Type B pancreatic cell (in vitro differentiated cells): Measurements from ENCODE around the gene GPX8. TPM values are rescaled to one million over a fixed set of nuclear protein-coding genes. Genes with fewer than 3 reads are reported as not detected.

Experiments
- DNase-seq: peaks from one replicate; pipeline ENCODE4 v3.0.0; 2021; ENCODE audit warnings: mixed read lengths; ENCODE audit not compliant: unreplicated experiment; ENCODE audit errors: extremely low spot score
- H3K27ac Mint-ChIP-seq: 2 replicates; pipeline ENCODE4 v1.8.0; 2021; ENCODE audit warnings: mild to moderate bottlenecking, mixed read lengths
- H3K27me3 Mint-ChIP-seq: 2 replicates; pipeline ENCODE4 v1.8.0; 2021; ENCODE audit warnings: mixed read lengths
- H3K36me3 Mint-ChIP-seq: 2 replicates; pipeline ENCODE4 v1.8.0; 2021; ENCODE audit warnings: mixed read lengths
- H3K4me1 Mint-ChIP-seq: one replicate; pipeline ENCODE4 v1.8.0; 2021; ENCODE audit warnings: mixed read lengths; ENCODE audit not compliant: unreplicated experiment
- H3K4me3 Mint-ChIP-seq: 2 replicates; pipeline ENCODE4 v1.8.0; 2021; ENCODE audit warnings: mild to moderate bottlenecking, mixed read lengths
- H3K9me3 Mint-ChIP-seq: 2 replicates; pipeline ENCODE4 v1.8.0; 2021; ENCODE audit warnings: mixed read lengths
- microRNA-seq: library from miRNA; unstranded; fragments of <30 nt; microRNA quantifications from one replicate; pipeline ENCODE4, GENCODE V29; 2020
- total RNA-seq: library from RNA; stranded (reverse); gene quantifications from 2 replicates; pipeline ENCODE4 v1.2.1, GENCODE V29; 2021; ENCODE audit warnings: low replicate concordance
- TF ChIP-seq, protein P1 (sequence below): fragments of 200-600 bp; sonication (generic); conservative IDR thresholded peaks from 2 replicates; pipeline ENCODE4 v1.5.0; 2021; ENCODE audit warnings: antibody characterized with exemption, mild to moderate bottlenecking

The GPX8 gene
- total RNA-seq, 1 donor from 2014 or later: 58.6 TPM

DNA sequence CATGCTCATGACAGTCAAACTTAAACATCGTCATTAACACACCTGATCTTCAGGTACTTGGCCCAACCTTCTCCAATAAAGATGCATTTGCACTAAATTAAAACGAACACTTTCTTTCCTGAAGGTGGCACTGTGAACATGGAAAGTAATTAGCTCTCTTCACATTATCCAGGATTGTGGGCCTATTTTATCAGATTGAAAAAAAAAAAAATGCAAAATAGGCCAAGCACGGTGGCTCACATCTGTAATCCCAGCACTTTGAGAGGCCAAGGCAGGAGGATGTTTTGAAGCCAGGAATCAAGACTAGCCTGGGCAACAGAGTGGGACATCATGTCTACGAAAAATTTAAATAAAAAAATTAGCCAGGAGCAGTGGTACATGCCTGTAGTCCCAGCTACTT, 27.4 kb downstream of the GPX8 start:
- TF ChIP-seq, protein P1, sequence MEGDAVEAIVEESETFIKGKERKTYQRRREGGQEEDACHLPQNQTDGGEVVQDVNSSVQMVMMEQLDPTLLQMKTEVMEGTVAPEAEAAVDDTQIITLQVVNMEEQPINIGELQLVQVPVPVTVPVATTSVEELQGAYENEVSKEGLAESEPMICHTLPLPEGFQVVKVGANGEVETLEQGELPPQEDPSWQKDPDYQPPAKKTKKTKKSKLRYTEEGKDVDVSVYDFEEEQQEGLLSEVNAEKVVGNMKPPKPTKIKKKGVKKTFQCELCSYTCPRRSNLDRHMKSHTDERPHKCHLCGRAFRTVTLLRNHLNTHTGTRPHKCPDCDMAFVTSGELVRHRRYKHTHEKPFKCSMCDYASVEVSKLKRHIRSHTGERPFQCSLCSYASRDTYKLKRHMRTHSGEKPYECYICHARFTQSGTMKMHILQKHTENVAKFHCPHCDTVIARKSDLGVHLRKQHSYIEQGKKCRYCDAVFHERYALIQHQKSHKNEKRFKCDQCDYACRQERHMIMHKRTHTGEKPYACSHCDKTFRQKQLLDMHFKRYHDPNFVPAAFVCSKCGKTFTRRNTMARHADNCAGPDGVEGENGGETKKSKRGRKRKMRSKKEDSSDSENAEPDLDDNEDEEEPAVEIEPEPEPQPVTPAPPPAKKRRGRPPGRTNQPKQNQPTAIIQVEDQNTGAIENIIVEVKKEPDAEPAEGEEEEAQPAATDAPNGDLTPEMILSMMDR: peak; percentile 53
- peaks cover 47% of the 10 kb centered on the region for H3K27me3 Mint-ChIP-seq
- H3K9me3 Mint-ChIP-seq: no peaks in the 10 kb centered on the region
- H3K36me3 Mint-ChIP-seq: no peaks in the 10 kb centered on the region
- DNase-seq: no peak
- no peak overlapping the region for H3K27ac Mint-ChIP-seq
- no peak overlapping the region for H3K4me3 Mint-ChIP-seq
- no peaks in the 10 kb centered on the region for H3K4me1 Mint-ChIP-seq

DNA sequence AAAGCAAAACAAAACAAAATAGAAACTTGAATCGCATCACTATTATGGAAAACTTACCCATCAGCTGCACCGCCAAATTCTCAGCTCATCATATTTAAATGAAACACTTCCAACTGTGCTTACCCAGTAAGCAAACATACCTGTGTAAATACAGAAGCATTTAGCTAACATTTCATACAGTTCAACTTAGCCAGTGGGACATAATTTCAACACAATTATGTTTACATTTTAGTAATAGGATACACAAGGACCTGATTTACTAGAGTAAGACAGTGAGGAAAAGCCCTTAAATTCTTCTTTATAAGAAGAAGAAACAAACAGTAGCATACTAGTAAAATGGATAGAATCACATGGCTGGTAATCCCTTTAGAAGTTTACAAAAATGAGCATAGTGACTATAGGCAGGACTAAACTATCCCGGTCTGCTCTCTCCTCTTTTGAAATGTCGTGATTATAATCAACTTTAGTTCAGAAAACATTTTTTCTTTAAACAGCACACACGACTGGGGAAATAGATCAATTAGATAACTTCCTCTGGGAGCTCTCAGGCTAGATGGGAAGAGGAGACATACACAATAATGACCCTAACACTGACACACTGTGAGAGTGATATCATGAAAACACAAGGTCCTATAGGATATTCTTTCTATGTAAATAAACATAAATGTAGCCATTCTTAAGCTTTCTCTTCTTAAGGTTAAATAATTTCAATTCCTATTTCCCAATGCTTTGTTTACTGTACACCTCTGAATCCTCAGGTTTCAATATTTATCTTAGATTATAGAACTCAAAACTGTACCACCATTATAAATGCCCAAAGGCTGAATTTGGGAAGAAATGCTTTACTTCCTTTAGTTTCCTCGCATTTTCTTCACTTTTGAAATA, 28.9 kb downstream of the GPX8 start:
- H3K9me3 Mint-ChIP-seq: no peaks in the 10 kb centered on the region
- TF ChIP-seq, protein P1: no peak
- no peaks in the 10 kb centered on the region for H3K36me3 Mint-ChIP-seq
- no peak for DNase-seq
- H3K4me3 Mint-ChIP-seq: no peak overlapping the region
- peaks cover 56% of the 10 kb centered on the region for H3K27me3 Mint-ChIP-seq
- H3K27ac Mint-ChIP-seq: no peak overlapping the region
- H3K4me1 Mint-ChIP-seq: no peaks in the 10 kb centered on the region

DNA sequence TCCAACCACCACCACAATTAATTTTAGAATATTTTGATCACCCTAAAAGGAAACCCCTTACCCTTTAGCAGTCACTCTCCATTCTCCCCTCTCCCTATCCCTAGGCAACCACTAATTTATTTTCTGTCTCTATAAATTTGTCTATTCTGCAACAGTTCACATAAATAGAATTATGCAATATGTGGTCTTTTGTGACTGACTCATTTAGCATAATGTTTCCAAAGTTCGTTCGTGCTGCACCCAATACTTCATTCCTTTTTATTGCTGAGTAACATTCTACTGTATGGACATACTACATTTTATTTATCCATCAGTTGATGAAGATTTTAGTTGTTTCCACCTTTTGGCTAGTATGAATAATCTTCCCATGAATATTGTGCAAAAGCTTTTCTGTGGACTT, 31.2 kb downstream of the GPX8 start:
- Mint-ChIP-seq H3K9me3 (no peaks in the 10 kb centered on the region), H3K36me3 (no peaks in the 10 kb centered on the region), H3K27ac (no peak overlapping the region), H3K4me3 (no peak overlapping the region), H3K27me3 (peaks cover 63% of the 10 kb centered on the region), H3K4me1 (no peaks in the 10 kb centered on the region)
- DNase-seq: no peak
- TF ChIP-seq, protein P1: no peak

DNA sequence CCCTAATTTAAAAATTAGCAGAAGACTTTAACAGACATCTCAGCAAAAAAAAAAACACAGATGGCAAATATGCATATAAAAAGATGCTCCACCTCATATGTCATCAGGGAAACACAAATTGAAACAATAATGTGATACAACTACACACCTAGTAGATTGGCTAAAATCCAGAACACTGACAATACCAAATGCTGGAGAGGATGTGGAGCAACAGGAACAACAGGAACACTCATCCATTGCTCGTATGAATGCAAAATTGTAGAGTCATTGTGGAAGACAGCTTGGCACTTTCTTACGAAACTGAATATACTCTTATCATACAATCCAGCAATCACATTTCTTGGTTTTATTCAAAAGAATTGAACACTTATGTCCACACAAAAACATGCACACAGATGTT, 45.0 kb downstream of the GPX8 start:
- H3K36me3 Mint-ChIP-seq: no peaks in the 10 kb centered on the region
- TF ChIP-seq, protein P1: no peak
- no peak overlapping the region for H3K4me3 Mint-ChIP-seq
- no peak for DNase-seq
- peaks cover 49% of the 10 kb centered on the region for H3K27me3 Mint-ChIP-seq
- no peaks in the 10 kb centered on the region for H3K4me1 Mint-ChIP-seq
- H3K9me3 Mint-ChIP-seq: no peaks in the 10 kb centered on the region
- no peak overlapping the region for H3K27ac Mint-ChIP-seq

DNA sequence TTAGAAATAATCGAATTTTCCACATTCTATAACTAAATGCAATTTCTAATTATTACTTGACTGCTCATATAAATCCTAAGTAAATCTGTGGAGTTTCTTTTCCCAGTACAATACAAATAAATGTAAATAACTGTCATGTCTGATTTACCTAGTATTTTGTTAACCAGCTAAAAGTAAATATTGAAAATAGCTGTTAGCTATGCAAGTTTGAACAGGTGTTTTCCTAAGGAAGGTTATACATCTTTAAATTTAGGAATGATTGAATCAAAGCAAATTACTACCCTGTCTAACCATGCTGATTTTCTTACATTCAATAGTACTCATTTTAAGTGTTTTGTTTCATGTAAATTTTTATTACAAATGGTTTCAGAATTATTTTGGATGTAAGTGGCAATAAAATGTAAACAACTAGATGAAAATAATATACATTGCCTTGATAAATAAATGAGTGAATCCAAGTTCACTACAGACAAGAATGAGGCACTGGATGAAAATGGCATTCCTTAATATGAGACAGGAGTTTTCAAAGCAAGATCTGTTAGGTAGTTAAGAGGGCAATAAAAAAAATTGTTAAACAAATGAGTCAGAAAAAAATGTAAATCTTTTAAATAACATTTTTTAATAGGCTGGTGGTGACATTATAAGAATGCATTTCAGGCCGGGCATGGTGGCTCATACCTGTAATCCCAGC, 51.4 kb downstream of the GPX8 start:
- H3K9me3 Mint-ChIP-seq: no peaks in the 10 kb centered on the region
- no peaks in the 10 kb centered on the region for H3K36me3 Mint-ChIP-seq
- no peak for DNase-seq
- no peaks in the 10 kb centered on the region for H3K4me1 Mint-ChIP-seq
- peaks cover 18% of the 10 kb centered on the region for H3K27me3 Mint-ChIP-seq
- H3K4me3 Mint-ChIP-seq: no peak overlapping the region
- TF ChIP-seq, protein P1: no peak
- no peak overlapping the region for H3K27ac Mint-ChIP-seq

Small RNA genes lying within 50 kb of the gene (microRNA-seq; reads per million reads assigned to microRNA genes)
- 295 reads per million, percentile 72 among the genes with 10 or more reads in this experiment for gene MIR449A
- gene MIR449B: 8.8 reads per million, percentile 30 among the genes with 10 or more reads in this experiment
- gene MIR449C: 22.3 reads per million, percentile 46 among the genes with 10 or more reads in this experiment

Other genes with a start within 250 kb of the GPX8 start
- gene ESM1, start 174.6 kb upstream of the GPX8 start, total RNA-seq: 0.17 and 0.29 TPM in 2 replicates
- not detected in 2 replicates for gene GZMK, start 135.9 kb upstream of the GPX8 start, total RNA-seq
- not detected in 2 replicates for gene GZMA, start 57.5 kb upstream of the GPX8 start, total RNA-seq
- 0.38 and 0.92 TPM in 2 replicates for gene CDC20B, start 13.0 kb downstream of the GPX8 start, total RNA-seq
- 0.17 and 0.36 TPM in 2 replicates for gene MCIDAS, start 67.1 kb downstream of the GPX8 start, total RNA-seq
- 1.6 and 2.7 TPM in 2 replicates for gene CCNO, start 73.4 kb downstream of the GPX8 start, total RNA-seq
- 21.7 and 24.0 TPM in 2 replicates for gene DHX29, start 147.5 kb downstream of the GPX8 start, total RNA-seq
- 66.0 and 77.5 TPM in 2 replicates for gene MTREX, start 147.8 kb downstream of the GPX8 start, total RNA-seq